ENCODE data around the gene IZUMO1.
"Not testable (repeated sequence)": the region's sequence is repeated elsewhere in the genome, so short reads cannot be mapped to it uniquely, and the experiment has no call there.

The IZUMO1 gene

DNA sequence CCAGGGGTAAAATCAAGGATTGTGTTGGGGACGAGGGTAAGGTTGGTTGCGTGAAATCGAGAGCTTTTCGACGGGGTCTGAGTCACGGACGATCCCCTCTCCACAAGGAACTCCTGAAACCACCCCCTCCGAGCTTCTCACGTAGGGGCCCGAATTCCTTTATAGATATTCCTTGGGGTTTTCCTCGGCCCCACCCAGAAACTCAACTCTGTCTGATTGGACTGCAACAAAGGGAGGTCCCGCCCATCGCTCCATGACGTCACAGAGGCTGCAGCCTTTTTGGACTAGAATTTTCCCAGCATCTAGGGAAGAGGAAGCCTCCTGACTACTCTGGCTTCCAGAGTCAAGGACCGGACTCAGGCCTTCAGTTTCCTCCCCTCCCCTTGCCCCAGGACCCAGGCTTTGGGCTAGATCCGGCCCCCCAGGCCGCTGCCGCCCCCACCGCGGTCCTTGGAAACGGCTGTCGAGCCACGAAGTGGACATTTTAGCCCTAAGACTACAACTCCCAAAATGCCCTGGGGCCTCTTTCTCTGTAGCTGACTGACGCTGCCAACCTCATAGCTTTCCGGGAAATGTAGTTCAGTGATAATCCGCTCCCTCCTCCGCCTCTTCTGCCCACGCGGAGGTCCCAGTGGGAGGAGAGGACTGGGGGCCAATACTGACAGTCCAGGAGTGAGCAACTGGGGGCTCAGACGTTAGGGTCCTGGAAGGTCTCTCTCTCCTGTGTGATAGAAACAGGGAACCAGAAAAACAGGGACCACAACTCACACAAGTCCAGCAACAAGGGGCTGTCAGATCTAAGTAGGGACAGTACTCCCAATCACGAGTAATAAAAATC lies at the start of gene IZUMO1:
Gene IZUMO1, minus strand, starts transcription at position 172 of the 838 bp plus-strand sequence. CDS start 1,050 bp downstream, outside the sequence.
- peak within 1 kb of the TSS; percentile 61; the same call in 1 of the 2 replicates for H3K27ac ChIP-seq (ENCODE audit: low read depth, low read length)
- no peaks in the 10 kb centered on the region for H3K27me3 ChIP-seq (ENCODE audit: control insufficient read depth, insufficient read depth, low read length)
- H3K4me1 ChIP-seq (ENCODE audit: control insufficient read depth, insufficient read depth, low read length), result peaks cover 12% of the 10 kb centered on the region
- H3K9ac ChIP-seq (ENCODE audit: low read length), result peak within 1 kb of the TSS; percentile 55
- no peaks in the 10 kb centered on the region for H3K9me3 ChIP-seq (ENCODE audit: control insufficient read depth, insufficient read depth, low read depth, low read length)
- H3K4me3 ChIP-seq (ENCODE audit: low read depth, low read length), result peak within 1 kb of the TSS; percentile 86
- H3K36me3 ChIP-seq (ENCODE audit: control insufficient read depth, insufficient read depth, low read length), result peaks cover 20% of the 10 kb centered on the region

DNA sequence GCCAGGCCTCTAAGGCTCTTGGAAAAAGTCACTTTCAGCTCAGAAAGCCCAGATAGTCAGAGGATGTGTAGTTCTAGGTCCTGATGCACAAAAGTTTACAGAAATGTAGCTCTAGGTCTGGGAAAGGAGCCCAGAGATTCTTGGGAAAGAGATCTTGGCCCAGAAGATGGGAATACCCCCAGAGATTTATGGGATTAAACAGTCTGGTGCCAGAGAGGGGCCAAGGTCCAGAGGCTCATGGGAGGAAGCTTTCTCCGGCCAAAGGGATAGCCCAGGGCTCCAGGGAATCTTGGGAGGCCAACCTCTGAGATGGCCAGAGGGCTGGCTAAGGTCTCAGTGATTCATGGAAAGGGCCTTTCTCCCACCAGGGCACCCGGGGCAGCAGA lies 49.0 kb upstream of the IZUMO1 start:
- Histone ChIP-seq H3K4me1 (ENCODE audit: control insufficient read depth, insufficient read depth, low read length) (peaks cover 9% of the 10 kb centered on the region), H3K9me3 (ENCODE audit: control insufficient read depth, insufficient read depth, low read depth, low read length) (no peaks in the 10 kb centered on the region), H3K4me3 (ENCODE audit: low read depth, low read length) (no peak overlapping the region), H3K9ac (ENCODE audit: low read length) (no peak overlapping the region), H3K27me3 (ENCODE audit: control insufficient read depth, insufficient read depth, low read length) (no peaks in the 10 kb centered on the region), H3K36me3 (ENCODE audit: control insufficient read depth, insufficient read depth, low read length) (no peaks in the 10 kb centered on the region), H3K27ac (ENCODE audit: low read depth, low read length) (no peak overlapping the region)

DNA sequence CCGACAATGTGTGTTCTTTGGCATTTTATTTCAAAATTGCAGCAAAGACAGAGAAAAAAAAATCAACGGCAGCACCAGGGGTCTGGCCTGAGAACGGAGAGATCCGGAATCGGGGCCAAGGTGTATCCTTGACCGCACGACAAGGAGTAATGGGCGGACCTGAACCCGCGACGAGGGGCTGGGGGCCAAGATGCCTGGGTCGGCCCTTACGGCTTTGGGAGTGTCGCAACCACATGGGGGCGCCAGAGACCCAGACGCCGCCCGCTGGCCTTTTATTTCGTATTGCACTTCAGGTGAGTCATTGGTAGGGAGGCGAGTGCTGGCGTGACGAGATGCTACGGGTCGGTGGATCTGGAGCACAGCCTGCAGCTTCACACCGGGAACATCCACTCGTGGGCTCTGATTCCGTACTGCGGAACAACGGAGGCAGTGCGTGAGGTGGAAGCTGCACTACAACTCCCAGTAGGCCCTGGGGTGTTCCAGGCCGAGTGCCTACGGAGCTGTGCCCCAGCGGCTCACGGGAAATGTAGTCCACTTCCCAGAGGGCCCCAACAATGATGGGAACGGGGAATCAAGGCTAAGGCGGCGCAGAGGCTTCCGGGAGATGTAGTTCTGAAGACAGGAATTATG lies 48.5 kb upstream of the IZUMO1 start:
- H3K27me3 ChIP-seq (ENCODE audit: control insufficient read depth, insufficient read depth, low read length), result no peaks in the 10 kb centered on the region
- peaks cover 9% of the 10 kb centered on the region for H3K4me1 ChIP-seq (ENCODE audit: control insufficient read depth, insufficient read depth, low read length)
- H3K9ac ChIP-seq (ENCODE audit: low read length), result peak overlapping the region; percentile 63
- H3K9me3 ChIP-seq (ENCODE audit: control insufficient read depth, insufficient read depth, low read depth, low read length), result no peaks in the 10 kb centered on the region
- H3K27ac ChIP-seq (ENCODE audit: low read depth, low read length), result no peak overlapping the region
- peak overlapping the region; percentile 84 for H3K4me3 ChIP-seq (ENCODE audit: low read depth, low read length)
- H3K36me3 ChIP-seq (ENCODE audit: control insufficient read depth, insufficient read depth, low read length), result no peaks in the 10 kb centered on the region

DNA sequence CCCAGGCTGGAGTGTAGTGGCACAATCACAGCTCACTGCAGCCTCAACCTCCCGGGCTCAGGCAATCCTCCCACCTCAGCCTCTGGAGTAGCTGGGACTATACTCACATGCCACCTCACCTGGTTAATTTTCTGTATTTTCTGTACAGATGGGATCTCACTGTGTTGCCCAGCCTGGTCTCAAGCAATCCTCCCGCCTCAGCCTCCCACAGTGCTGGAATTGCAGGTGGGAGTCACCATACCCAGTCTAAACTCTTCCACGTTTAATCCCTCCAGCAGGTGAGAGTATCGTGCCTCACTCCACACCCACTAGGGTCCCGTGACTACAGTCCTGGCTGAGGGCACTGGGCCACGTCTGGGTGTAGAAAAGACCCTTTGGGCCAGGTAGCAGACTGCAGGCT lies 47.6 kb upstream of the IZUMO1 start:
- Histone ChIP-seq H3K36me3 (ENCODE audit: control insufficient read depth, insufficient read depth, low read length) (no peaks in the 10 kb centered on the region), H3K4me3 (ENCODE audit: low read depth, low read length) (no peak overlapping the region), H3K9me3 (ENCODE audit: control insufficient read depth, insufficient read depth, low read depth, low read length) (no peaks in the 10 kb centered on the region), H3K27me3 (ENCODE audit: control insufficient read depth, insufficient read depth, low read length) (no peaks in the 10 kb centered on the region), H3K4me1 (ENCODE audit: control insufficient read depth, insufficient read depth, low read length) (peaks cover 5% of the 10 kb centered on the region), H3K9ac (ENCODE audit: low read length) (no peak overlapping the region), H3K27ac (ENCODE audit: low read depth, low read length) (no peak overlapping the region)

DNA sequence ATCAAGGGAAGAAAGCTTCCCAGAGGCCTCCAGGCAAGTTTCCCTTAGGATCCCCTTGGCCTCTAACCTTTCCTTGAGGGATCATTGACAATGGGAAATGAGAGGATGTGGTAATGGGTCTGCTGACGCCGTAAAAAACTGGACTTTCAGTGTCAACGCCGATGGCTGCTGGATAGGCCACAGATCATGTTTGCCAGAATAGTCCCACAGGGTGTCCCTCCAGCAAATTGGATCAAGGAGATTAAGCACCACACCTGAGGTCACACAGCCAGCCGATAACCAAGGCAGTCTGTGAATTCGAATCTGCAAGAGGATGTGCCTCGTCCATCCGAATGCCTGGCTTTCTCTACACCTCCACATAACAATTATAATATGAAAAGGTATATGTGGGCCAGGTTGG lies 46.6 kb upstream of the IZUMO1 start:
- no peaks in the 10 kb centered on the region for H3K9me3 ChIP-seq (ENCODE audit: control insufficient read depth, insufficient read depth, low read depth, low read length)
- H3K36me3 ChIP-seq (ENCODE audit: control insufficient read depth, insufficient read depth, low read length), result no peaks in the 10 kb centered on the region
- H3K4me1 ChIP-seq (ENCODE audit: control insufficient read depth, insufficient read depth, low read length), result no peaks in the 10 kb centered on the region
- no peak overlapping the region for H3K27ac ChIP-seq (ENCODE audit: low read depth, low read length)
- no peaks in the 10 kb centered on the region for H3K27me3 ChIP-seq (ENCODE audit: control insufficient read depth, insufficient read depth, low read length)
- no peak overlapping the region for H3K9ac ChIP-seq (ENCODE audit: low read length)
- H3K4me3 ChIP-seq (ENCODE audit: low read depth, low read length), result no peak overlapping the region

DNA sequence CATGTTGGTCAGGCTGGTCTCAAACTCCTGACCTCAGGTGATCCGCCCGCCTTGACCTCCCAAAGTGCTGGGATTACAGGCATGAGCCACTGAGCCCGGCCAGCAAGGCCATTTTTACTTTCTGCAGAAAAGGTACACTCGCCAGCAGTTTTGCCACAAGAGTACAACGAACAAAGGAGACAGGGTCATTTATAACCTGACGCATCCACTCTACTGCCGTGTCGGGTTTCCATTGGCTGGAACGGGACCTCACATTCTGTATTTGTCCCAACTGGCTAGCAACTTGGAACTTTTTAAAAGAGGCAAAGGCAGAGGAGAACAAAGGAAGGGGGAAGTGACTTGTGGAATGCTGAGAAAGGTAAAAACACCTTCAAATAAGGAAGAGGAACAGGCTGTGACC lies 40.6 kb upstream of the IZUMO1 start:
- not testable (repeated sequence) for H3K9ac ChIP-seq (ENCODE audit: low read length); H3K4me3 ChIP-seq (ENCODE audit: low read depth, low read length); H3K9me3 ChIP-seq (ENCODE audit: control insufficient read depth, insufficient read depth, low read depth, low read length); H3K36me3 ChIP-seq (ENCODE audit: control insufficient read depth, insufficient read depth, low read length); H3K27me3 ChIP-seq (ENCODE audit: control insufficient read depth, insufficient read depth, low read length); H3K27ac ChIP-seq (ENCODE audit: low read depth, low read length); H3K4me1 ChIP-seq (ENCODE audit: control insufficient read depth, insufficient read depth, low read length)

DNA sequence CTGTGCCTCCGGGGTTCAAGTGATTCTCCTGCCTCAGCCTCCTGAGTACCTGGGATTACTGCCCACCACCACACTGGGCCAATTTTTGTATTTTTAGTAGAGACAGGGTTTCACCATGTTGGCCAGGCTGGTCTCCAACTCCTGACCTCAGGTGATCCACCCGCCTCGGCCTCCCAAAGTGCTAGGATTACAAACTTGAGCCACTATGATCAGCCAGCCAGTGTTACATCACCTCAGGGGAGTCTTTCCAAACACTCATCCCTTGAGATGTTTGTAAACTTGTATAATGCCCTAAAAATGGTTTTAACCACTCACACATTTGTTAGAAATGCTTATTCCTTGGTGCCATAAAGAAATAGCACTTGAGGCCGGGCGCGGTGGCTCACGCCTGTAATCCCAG lies 39.7 kb upstream of the IZUMO1 start:
- H3K4me3 ChIP-seq (ENCODE audit: low read depth, low read length); H3K27ac ChIP-seq (ENCODE audit: low read depth, low read length); H3K9ac ChIP-seq (ENCODE audit: low read length); H3K4me1 ChIP-seq (ENCODE audit: control insufficient read depth, insufficient read depth, low read length); H3K27me3 ChIP-seq (ENCODE audit: control insufficient read depth, insufficient read depth, low read length); H3K36me3 ChIP-seq (ENCODE audit: control insufficient read depth, insufficient read depth, low read length); H3K9me3 ChIP-seq (ENCODE audit: control insufficient read depth, insufficient read depth, low read depth, low read length): not testable (repeated sequence)

DNA sequence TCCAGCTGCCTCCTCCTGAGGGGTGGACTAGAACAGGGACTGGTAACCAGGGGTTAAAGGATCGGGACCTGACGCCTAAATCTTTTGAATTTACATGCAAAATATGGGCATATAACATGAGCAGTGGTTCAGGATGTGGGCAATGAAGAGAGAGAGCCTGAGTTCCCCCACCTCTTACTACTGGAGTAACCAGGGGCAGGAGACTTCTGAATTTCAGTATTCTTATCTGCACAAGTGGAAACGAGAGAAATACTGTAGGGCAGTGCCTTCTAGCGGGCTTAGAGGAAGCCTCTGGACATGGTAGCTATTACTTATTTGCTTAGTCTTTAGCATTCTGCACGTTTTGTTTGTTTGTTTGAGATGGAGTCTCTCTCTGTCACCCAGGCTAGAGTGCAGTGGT lies 37.8 kb upstream of the IZUMO1 start:
- H3K27me3 ChIP-seq (ENCODE audit: control insufficient read depth, insufficient read depth, low read length), result no peaks in the 10 kb centered on the region
- no peak overlapping the region for H3K4me3 ChIP-seq (ENCODE audit: low read depth, low read length)
- H3K9me3 ChIP-seq (ENCODE audit: control insufficient read depth, insufficient read depth, low read depth, low read length), result no peaks in the 10 kb centered on the region
- H3K4me1 ChIP-seq (ENCODE audit: control insufficient read depth, insufficient read depth, low read length), result no peaks in the 10 kb centered on the region
- no peak overlapping the region for H3K9ac ChIP-seq (ENCODE audit: low read length)
- no peaks in the 10 kb centered on the region for H3K36me3 ChIP-seq (ENCODE audit: control insufficient read depth, insufficient read depth, low read length)
- H3K27ac ChIP-seq (ENCODE audit: low read depth, low read length), result no peak overlapping the region

DNA sequence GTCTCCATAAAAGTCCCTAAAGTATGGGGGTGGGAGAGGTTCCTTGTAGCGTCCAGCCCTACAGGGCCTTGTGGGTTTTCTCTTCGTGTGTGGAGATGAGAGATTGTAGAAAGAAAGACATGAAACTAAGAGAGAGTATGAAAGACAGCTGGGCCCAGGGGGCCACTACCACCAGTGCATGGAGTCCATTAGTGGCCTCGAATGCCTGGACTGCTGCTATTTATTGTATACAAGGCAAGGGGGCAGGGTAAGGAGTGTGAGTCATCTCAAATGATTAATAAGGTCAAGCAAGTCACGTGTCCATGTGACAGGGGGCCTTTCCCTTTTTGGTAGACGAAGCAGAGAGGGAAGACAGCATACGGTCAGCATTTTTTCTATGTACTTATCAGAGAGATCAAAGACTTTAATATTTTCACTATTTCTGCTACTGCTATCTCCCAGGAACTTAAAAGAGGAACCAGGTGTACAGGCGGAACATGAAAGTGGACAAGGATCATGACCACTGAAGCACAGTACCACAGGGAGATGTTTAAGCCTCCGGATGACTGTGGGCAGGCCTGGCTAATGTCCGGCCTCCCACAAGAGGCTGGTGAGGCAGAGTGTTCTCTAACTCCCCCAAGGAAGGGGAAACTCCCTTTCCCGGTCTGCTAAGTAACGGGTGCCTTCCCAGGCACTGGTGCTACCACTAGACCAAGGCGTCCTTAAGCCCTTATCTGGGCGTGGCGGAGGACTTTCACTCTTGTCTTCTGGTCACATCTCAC lies 34.1 kb upstream of the IZUMO1 start:
- Histone ChIP-seq H3K27me3 (ENCODE audit: control insufficient read depth, insufficient read depth, low read length) (no peaks in the 10 kb centered on the region), H3K36me3 (ENCODE audit: control insufficient read depth, insufficient read depth, low read length) (no peaks in the 10 kb centered on the region), H3K27ac (ENCODE audit: low read depth, low read length) (no peak overlapping the region), H3K9ac (ENCODE audit: low read length) (no peak overlapping the region), H3K9me3 (ENCODE audit: control insufficient read depth, insufficient read depth, low read depth, low read length) (no peaks in the 10 kb centered on the region; the same call in 1 of the 2 replicates), H3K4me3 (ENCODE audit: low read depth, low read length) (no peak overlapping the region), H3K4me1 (ENCODE audit: control insufficient read depth, insufficient read depth, low read length) (no peaks in the 10 kb centered on the region)

DNA sequence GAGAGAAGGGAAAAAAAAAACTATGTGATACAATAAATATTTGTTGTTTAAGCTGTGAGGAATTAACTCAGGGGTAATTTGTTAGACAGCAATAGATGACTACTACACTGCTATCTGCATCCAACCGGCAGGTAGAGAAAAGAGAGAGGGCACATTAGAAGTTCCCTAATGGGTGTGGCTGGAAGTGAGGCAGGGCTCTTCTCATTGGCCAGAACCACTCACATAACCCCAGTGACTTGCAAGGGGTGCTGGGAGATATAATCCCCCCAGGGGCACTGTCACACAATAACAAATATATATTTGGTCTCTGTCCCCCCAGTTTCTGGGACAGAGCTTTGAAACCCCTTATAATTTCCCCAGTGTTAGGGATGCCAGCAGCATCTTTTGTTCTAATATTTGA lies 32.9 kb upstream of the IZUMO1 start:
- H3K36me3 ChIP-seq (ENCODE audit: control insufficient read depth, insufficient read depth, low read length), result no peaks in the 10 kb centered on the region
- no peak overlapping the region for H3K4me3 ChIP-seq (ENCODE audit: low read depth, low read length)
- H3K27me3 ChIP-seq (ENCODE audit: control insufficient read depth, insufficient read depth, low read length), result no peaks in the 10 kb centered on the region
- no peaks in the 10 kb centered on the region; the same call in 1 of the 2 replicates for H3K9me3 ChIP-seq (ENCODE audit: control insufficient read depth, insufficient read depth, low read depth, low read length)
- H3K9ac ChIP-seq (ENCODE audit: low read length), result no peak overlapping the region
- no peak overlapping the region for H3K27ac ChIP-seq (ENCODE audit: low read depth, low read length)
- H3K4me1 ChIP-seq (ENCODE audit: control insufficient read depth, insufficient read depth, low read length), result no peaks in the 10 kb centered on the region

DNA sequence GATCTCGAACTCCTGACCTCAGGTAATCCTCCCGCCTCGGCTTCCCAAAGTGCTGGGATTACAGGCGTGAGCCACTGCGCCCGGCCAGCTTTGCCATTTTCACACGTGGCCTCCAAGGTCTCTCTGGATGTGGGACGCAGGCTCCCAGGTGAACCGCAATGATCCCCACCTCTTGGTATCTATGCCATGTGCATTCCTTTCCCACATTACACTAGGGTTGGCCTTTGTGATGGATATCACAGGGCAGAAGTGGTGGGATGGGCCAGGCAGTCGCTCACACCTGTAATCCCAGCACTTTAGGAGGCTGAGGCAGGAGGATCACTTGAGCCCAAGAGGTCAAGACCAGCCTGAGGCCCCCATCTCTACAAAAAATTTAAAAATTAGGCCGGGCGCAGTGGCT lies 31.0 kb upstream of the IZUMO1 start:
- Histone ChIP-seq H3K4me3 (ENCODE audit: low read depth, low read length) (no peak overlapping the region), H3K9me3 (ENCODE audit: control insufficient read depth, insufficient read depth, low read depth, low read length) (no peaks in the 10 kb centered on the region; the same call in 1 of the 2 replicates), H3K4me1 (ENCODE audit: control insufficient read depth, insufficient read depth, low read length) (no peaks in the 10 kb centered on the region), H3K36me3 (ENCODE audit: control insufficient read depth, insufficient read depth, low read length) (no peaks in the 10 kb centered on the region), H3K27ac (ENCODE audit: low read depth, low read length) (no peak overlapping the region), H3K9ac (ENCODE audit: low read length) (no peak overlapping the region), H3K27me3 (ENCODE audit: control insufficient read depth, insufficient read depth, low read length) (no peaks in the 10 kb centered on the region)

Measured in HUES6 (cell line).